Effector CD8-positive, alpha-beta T cell (primary cell): ENCODE data around the gene PAEP.

ENCODE experiments used
- DNase-seq: peaks from one replicate; lab custom pipeline; 2025; lab: John Stamatoyannopoulos, UW

Gene PAEP

GRCh38 chr9:135551031-135551430 is 10.5 kb upstream of the PAEP start:
- DNase-seq = no peak

GRCh38 chr9:135551456-135551855 is 10.1 kb upstream of the PAEP start:
- no peak for DNase-seq

- DNase-seq = no peak
Measured at GRCh38 chr9:135552021-135552697, 9.4 kb upstream of the PAEP start.

- no peak for DNase-seq
Measured at GRCh38 chr9:135552698-135553171, 8.8 kb upstream of the PAEP start.

GRCh38 chr9:135554718-135555117 is 6.8 kb upstream of the PAEP start:
- no peak for DNase-seq

GRCh38 chr9:135555203-135555602 is 6.4 kb upstream of the PAEP start:
- no peak for DNase-seq

- no peak for DNase-seq
Measured at GRCh38 chr9:135555910-135556309, 5.6 kb upstream of the PAEP start.

- DNase-seq = no peak
Measured at GRCh38 chr9:135559606-135560005, 1.9 kb upstream of the PAEP start.

GRCh38 chr9:135562235-135562745 is 734 bp downstream of the PAEP start:
- no peak for DNase-seq

GRCh38 chr9:135563039-135563476 is 1.5 kb downstream of the PAEP start:
- no peak for DNase-seq

GRCh38 chr9:135563858-135564257 is 2.3 kb downstream of the PAEP start:
- no peak for DNase-seq

- DNase-seq = no peak
Measured at GRCh38 chr9:135565141-135565628, 3.6 kb downstream of the PAEP start.

GRCh38 chr9:135565636-135566035 is 4.1 kb downstream of the PAEP start:
- DNase-seq = no peak

- DNase-seq = no peak
Measured at GRCh38 chr9:135566552-135566951, 5.0 kb downstream of the PAEP start.

- DNase-seq = no peak
Measured at GRCh38 chr9:135567311-135567710, 5.8 kb downstream of the PAEP start.

- no peak for DNase-seq
Measured at GRCh38 chr9:135568026-135568425, 6.5 kb downstream of the PAEP start.

- no peak for DNase-seq
Measured at GRCh38 chr9:135570456-135570855, 8.9 kb downstream of the PAEP start.

GRCh38 chr9:135572233-135572632 is 10.7 kb downstream of the PAEP start:
- no peak for DNase-seq

- DNase-seq = no peak
Measured at GRCh38 chr9:135573124-135573523, 11.6 kb downstream of the PAEP start.

- no peak for DNase-seq
Measured at GRCh38 chr9:135574331-135574730, 12.8 kb downstream of the PAEP start.

- DNase-seq = no peak
Measured at GRCh38 chr9:135574943-135575342, 13.4 kb downstream of the PAEP start.

GRCh38 chr9:135575995-135576631 is 14.6 kb downstream of the PAEP start:
- no peak for DNase-seq

- no peak for DNase-seq
Measured at GRCh38 chr9:135577256-135577655, 15.7 kb downstream of the PAEP start.
